Sciatic nerve (tissue), 2 donors: Measurements from ENCODE around the gene LTBP3. TPM values are rescaled to one million over a fixed set of nuclear protein-coding genes. Genes with fewer than 3 reads are reported as not detected.

ENCODE experiments used
- ATAC-seq: fragments of 200-7000 bp; cut with Tn5 transposase; one replicate; pipeline ENCODE4 v1.9.1; 2020; ENCODE audit warnings: mild to moderate bottlenecking, moderate library complexity
- DNase-seq: peaks from one replicate; pipeline ENCODE4 v3.0.0-alpha.2; 2020; ENCODE audit warnings: low spot score
- intact Hi-C: fragments of 100-400 bp; cut with DNase I; formaldehyde crosslinking; loops from one replicate; pipeline ENCODE4 v1.14.2; 2022
- total RNA-seq: library from RNA; stranded (reverse); fragmentation: NEBNext Ultra II Directional; extraction: Animal tissue kit (Norgen Biotek cat#: 25700); gene quantifications from one replicate; pipeline ENCODE4 v1.2.1, GENCODE V29; 2021
- donor health status: DM: no; HTN: no; CAD: no.
- donor health status: DM: no; HTN: no; CAD: no.

The LTBP3 gene
- total RNA-seq, 1 donor from 2014 or later: 306 TPM

DNA sequence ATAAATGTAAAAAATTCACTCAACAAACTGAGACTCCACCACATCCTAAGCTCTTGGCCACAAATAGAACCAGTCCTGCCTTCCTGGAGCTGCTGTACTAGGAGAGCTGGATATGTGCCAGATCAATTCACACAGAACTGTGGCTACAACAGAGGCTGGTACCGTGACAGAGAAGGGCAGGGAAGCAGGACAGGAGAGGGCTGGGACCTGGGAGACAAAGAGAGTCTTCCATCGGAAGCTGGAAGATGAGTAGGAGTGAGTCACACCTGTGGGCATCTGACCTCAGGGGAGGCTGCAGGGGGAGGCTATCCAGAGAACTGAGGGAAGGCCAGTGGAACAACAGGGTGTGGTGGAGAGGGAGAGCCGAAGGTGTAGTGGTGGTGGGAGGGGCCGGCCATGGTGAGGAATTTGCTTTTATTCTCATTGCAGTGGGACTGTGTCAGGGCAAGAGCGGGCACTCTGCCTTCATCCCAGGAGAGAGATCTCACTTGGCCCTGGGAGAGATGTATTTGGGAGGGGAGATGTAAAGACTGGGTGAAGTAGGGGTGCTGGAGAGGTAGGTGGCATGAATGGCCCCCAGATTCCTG is 1.9 kb upstream of the LTBP3 start:
- no peak for DNase-seq
- no peak for ATAC-seq
- intact Hi-C loops: no loop called here

DNA sequence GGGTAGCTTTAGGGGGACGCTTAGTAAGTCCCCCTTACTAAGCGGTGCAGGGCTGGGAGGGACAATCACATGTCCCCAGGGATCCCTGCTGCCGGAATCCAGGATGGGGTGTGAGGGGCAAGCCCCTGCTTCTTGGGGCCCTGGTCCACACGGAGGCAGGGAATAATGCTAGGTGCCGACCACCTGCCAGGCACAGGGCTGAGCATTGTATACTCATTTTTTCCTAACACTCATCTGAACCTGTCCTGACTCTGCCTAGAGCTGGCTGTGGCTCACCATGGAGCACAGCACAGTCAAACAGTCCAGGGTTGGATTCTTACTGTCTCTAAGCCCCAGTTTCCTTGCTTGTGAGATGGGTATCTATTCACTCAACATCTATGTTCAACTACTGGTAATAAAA is 1.4 kb upstream of the LTBP3 start:
- DNase-seq: no peak
- intact Hi-C loops: no loop called here
- ATAC-seq: peak; percentile 3

DNA sequence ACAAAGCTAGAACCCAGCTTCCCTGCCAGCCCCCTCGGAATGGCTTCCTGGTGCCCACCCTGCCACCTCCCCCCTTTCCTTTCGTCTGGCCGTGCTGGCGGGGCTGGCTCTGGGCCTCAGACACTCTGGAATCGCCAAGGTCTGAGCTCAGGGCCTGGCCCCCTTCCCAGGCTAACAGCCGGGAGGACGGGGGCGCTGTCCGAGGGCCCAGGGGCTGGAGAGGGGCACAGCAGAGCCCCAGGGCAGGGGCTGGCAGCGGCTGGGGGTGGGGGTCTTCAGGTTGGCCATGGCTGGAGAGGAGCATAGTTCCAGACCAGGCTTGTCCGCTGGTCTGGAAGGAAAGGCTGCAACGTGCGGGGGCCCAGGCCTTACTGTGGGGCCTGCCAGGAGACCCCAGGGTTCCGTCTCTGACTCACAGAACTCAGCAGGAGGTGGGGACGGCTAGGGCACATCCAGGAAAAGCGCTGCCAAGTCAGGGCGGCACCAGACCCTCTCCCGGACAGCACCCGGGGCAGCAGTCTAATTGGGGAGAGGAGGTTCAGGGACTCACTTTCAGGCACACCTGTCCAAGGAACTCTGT is 861 bp upstream of the LTBP3 start:
- ATAC-seq: peak; percentile 65
- peak; percentile 84 for DNase-seq
- intact Hi-C loops: no loop called here

DNA sequence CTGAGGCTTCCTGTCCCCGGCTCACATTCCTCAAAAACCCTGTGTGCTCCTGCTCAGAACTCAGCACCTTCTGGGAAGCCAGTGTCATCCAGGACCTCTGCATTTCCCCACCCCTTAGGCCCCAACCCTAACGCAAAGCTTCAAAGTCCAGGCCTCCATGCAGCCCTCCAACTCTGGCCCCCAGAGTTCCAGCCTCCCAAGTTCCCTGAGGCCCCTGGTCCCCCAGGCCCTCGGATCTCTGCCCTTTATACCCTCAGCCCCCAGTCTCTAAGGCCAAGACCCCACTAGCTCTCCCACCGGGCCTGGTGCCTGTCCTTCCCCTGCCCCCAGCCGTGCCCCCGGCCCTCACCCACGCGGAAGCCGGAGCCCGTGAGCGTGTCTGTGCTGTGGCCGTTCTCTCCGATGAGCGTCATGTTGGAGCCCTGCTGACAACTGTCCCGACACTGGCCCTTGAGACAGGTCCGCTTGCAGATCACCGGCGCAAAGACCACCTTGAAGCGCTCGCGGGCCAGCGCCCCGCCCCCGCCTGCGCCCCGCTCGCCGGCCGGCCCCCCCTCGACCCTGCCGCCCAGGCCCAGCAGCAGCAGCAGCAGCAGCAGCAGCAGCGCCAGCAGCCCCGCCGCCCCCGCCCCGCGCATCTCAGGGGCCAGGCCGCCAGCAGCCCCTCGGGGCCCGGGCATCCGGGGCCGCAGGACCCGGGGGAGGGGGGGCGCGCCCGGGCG is 718 bp downstream of the LTBP3 start:
- DNase-seq: peak; percentile 70
- no peak for ATAC-seq
- intact Hi-C loops: no loop called here

DNA sequence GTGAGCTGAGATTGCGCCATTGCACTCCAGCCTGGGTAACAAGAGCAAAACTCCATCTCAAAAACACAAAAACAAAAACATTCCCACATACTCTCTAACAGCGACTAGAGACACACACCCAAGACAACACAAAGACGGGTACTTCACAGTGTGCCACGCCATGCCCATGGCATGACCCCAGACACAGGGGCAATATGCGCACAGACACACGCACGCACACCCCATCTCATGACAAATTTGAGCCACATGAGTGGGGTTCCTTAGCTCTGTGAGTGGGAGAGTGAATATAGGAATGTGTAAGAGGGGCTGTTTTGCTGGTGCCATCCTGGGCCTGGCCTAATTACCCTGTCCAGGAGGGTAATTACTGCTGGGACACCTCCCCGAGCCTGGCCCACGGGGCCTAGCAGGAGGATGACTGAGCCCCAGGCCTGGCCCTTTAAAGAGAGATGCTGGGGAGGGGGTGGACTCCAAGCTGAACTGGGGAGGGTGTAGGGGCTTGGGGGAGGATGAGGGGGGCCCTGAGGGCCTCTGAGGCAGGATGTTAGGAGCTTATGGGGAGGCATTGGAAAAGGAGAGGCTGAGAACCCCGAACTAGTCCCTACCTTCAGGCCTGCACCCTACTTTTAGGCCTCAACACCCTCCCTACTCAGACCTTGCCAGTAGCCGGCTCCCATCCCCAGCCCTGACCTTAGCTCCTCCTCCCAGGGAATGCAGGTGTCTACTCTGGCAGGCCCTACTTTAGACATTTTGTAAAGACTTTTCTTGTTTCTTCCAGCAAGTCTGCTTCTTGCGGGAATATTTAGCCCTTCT is 1.5 kb downstream of the LTBP3 start:
- ATAC-seq (no peak), DNase-seq (no peak)
- intact Hi-C loops: no loop called here

DNA sequence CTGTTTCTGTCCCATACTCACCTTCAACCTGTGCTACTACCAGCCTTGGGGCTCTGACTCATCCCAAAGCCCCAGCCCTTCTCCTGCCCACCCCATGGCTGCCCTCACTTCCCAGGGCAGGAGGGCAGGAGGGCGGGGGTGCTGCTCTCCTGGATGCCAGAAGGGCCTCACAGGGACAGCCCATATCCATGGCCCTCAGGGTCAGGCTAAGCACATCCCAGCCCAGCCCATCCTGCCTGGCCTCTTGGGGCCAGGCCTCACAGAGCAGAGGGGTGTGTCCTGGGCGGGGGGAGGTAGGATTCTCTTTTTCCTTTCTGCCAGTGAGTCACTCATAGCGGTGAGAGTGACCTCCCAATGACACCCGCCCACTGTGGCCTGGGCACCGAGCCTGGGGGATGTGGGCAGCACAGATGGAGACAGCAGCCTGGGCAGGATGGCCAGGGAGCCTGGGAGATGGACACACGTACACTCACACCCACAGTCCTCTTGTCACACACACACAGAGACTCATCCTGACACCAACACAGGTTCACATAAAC is 2.4 kb downstream of the LTBP3 start:
- intact Hi-C loops: no loop called here
- ATAC-seq: peak; percentile 40
- peak; percentile 71 for DNase-seq

DNA sequence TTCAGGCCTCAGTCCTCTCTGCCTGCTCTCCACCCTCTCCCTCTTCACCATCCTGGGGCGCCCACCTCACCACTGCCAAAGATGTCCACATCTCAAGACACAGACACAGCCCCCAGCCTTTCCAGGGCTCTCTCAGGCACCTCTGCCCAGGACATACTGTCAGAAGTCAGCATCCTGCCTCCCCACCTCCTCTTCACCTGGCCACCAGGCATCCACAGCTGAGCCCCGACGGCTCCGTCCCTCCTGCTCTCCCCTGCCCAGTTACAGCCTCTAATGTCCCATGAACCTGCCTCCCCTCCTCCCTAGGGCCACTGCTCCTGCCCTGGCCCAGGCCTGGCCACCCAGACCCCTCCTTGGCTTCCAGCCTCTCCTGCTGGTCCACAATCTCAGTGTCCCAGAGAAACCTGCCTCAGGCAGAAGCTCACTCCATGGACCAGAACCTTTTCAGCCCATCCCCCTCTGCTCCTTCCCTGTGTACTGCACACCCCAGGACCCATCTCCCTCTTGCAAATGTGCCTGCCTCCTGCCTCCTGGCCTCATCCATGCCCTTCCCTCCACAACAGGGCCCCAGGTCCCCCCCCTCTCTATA is 3.2 kb downstream of the LTBP3 start:
- intact Hi-C loops: no loop called here
- DNase-seq (no peak), ATAC-seq (no peak)

DNA sequence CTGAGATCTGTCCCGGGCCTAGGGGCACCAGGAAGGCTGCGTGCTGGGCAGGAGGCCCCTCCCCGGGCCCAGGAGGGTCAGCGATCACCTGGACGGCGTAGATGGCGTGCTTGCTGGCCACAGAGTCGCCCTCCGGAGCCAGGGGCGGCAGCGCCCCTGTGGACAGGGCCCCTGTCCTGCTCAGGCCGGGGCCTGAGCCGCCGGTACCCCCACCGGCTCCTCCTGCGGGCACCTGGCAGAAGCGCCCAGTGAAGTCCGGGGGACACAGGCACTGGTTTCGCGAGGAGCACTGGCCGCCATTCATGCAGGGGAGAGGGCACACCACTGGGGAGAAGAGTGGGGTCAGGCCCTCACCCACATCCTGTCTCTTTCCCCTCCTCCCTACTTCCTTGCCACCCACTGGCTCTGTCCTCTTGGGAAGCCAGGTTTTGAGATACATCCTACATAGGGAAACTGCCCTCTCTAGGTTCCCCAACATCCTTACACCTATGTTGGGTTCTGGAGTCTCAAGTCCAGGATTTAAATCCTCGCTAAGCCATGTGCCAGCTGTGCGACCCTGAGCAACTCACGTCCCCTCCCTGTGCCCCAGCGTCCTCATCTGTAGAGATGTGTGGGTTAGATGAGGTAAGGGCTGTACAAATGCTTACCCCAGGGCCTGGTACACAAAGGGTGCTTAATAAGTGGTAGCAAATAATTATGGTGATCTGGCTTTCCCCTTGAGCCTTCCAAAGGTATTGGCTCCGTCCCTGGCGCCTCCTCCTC is 3.9 kb downstream of the LTBP3 start:
- ATAC-seq (no peak), DNase-seq (no peak)
- intact Hi-C loops: no loop called here

DNA sequence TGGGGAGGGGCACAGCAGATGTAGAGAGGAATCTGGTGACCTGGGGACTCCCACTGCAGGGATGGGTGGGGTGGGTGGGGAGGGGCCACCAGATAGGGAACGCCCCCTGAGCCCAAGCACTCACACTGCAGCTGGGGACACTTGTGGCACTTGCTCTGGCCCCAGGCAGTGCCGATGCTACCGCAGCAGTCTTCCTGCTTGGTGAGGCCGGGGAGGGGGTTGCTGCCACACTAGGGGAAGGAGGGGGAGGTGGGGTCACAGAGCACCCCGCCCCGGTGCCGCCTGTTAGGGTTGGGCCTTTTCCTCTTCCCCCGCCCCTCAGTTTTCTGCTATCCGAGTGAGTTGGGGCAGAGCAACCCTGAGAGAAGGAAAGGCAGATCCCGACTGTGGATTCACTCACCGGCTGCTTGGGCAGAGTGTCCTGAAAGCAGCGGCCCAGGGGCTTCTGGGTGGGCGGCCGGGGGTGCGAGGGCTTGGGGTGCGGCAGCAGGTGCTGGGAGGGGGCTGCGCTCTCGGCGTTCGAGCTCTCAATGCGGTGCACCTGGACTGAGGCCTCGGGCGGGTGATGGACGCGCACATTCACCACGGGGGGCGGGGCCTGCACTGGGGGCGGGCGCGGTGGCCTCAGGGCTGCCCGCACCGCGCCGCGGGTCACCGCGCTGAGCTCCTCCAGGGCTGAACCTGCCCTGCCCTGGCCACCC is 4.7 kb downstream of the LTBP3 start:
- DNase-seq (no peak), ATAC-seq (no peak)
- intact Hi-C loops: no loop called here

DNA sequence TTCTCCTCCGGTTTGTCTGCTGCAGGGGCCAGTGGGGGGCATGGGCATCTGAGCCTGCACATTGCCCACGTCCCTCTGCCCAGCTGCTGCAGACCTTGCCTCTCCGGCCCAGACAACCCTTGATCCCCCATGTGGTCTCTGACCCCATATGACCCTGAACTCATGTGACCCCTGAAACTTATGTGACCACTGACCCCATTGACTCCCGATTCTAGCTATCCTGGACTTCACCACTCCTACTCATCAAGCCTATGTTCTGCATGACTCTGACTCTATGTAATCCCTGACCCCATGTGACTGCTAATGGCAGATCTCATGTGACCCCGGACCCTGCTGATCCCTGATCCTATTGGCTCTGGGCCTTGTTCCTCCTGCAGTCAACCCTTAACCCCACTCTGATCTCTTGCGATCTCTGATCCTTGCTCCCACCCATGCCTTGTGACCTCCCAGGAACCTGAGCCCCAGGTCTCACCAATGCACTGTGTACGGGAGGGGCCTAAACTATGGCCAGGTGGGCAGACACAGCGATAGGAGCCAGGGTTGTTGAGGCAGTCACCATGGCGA is 5.7 kb downstream of the LTBP3 start:
- ATAC-seq (no peak), DNase-seq (no peak)
- intact Hi-C loops: no loop called here

DNA sequence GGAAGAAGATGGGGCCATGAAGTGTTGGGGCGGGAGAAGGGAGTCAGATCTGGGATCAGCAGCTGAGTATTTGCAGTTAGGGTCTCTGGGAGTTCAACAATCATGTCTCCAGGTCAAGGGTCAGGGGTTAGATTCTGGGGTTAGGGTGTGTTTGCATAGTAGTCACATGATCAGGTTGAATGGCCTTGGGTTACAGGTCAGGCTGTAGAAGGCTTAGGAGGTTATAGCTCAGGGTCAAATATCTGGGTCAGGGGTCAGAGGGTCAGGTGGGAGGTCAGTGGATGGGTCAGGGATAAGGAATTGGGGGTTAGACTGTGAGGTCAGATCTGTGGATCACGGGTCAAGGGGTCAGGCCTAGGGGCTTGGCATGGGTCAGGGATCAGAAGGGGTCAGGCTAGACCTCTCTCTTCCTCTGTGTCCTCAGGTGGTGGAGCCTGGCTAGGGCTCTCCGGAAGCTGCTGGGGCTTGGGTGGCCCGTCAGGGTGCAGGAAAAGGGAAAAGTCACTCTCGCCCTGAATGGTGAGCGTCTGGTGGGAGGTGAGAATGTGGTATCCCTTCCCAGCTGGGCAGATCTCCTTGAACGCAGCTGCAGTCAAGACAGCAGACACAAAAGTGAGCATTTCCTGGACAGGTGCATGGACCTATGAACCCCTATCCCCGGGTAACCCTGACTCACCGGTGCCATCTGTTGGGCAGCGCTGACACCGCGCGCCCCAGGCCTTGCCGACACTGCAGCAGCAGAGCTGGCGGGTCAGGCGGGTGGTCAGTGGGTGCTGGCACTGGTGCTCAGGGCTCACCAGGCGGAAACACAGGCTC is 6.4 kb downstream of the LTBP3 start:
- DNase-seq: no peak
- intact Hi-C loops: no loop called here

DNA sequence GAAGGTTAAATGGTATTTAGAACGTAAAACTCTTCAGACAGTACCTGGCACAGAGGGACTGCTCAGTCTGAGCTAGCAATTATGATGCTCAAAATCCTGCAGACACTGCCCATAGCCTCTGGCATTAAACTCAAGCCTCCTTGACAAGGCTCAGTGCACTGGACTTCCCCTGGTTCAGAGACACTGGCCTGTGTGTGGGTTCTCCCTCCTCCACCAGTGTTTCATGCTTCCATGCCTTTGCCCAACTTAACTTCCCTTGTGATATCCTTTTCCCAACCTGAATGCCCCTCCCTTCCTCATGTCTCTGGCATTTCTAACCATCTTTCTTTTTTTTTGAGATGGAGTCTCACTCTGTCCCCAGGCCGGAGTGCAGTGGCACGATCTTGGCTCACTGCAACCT is 9.1 kb downstream of the LTBP3 start:
- no peak for ATAC-seq
- intact Hi-C loops: loop anchor here (10.0 kb wide), 1 partner anchor 46 kb away; the partner anchor contains the start of gene KCNK7
- DNase-seq: no peak

More for the DNA sequence above, 6.4 kb downstream of the LTBP3 start:
- ATAC-seq: peak; percentile 17

DNA sequence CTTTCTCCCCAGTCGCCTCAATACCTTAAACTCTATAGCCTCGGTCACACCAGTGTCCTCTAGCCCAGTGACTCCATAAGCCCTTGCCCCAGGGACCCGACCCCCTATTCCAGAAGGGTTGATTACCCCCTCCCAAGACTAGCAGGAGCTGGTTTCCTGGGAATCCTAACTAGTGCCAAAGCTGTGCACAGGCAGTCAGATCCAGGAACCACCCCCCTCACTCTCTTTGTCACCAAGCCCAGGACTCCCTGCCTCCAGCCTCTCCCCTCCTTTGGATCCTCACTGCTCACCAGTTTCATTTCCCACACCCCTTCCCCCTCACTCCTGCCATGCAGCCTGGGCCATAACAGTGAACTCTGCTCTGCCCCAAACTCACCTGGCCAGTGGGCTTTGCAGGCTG is 9.8 kb downstream of the LTBP3 start:
- ATAC-seq: no peak
- DNase-seq: no peak
- intact Hi-C loops: loop anchor here (10.0 kb wide), 1 partner anchor 46 kb away; the partner anchor contains the start of gene KCNK7

DNA sequence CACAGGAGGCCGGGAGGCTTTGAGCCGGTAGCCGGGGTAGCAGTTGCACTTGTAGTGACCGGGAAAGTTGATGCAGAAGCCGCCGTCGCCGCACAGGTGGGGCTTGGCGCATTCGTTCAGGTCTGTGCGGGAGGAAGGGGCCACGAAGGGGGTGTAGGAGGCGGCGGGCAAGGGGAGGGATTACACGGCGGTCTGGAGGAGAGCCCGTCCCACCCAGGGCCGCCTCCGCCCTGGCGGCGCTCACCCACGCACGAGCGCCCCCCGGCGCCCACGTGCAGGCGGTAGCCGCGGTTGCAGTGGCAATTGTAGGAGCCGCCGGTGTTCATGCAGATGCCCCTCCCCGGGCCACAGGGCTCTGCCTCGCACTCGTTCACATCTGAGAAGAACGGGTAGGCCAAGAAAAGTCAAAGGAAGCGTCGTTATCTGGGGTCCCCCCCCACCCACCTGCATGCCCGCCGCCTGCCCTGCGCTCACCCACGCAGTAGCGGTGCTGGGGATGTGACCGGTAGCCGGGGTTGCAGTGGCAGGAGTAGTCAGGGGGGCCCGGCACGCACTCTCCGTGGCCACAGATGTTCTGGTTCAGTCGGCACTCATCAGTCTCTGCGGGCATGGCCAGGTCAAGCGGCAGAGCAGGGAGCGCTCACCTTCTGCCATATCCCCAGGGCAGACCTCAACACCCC is 10.6 kb downstream of the LTBP3 start:
- DNase-seq (no peak), ATAC-seq (no peak)
- intact Hi-C loops: loop anchor here (10.0 kb wide), 1 partner anchor 47 kb away; the partner anchor contains the start of gene KCNK7

DNA sequence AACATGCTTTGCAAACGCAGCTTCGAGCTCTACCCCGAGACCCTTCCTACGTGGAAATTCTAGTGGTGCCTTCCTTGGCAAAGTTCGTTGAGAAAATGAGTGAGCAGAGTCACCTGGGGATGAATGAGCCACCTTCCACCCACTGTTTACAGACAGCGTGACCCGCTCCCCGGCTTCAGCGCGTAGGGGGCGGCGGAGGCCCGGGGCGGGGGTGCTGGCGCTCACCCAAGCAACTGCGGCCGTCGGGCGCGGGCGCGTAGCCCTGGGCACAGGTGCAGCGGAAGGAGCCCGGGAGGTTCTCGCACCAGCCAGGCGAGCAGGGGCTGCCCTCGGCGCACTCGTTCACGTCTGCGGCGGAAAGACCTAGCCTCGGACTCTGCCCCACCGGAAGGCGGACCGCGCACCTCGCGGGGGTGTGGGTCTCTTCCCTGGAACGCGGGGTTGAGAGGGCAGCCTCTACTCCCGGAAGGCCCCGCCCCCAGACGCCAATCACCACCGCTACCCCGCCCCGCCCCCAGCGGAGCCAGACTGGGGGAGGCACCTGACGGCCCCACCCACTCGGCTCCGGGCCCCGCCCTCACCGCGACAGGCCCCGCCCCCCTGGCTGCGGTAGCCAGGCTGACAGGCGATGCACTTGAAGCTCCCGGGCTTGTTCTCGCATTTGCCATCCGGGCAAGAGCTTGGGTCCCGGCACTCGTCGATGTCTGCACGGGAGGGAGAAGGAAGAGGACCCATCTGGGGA is 11.8 kb downstream of the LTBP3 start:
- ATAC-seq: peak; percentile 52
- intact Hi-C loops: loop anchor here (10.0 kb wide), 1 partner anchor 48 kb away; the partner anchor contains the start of gene KCNK7
- peak; percentile 89 for DNase-seq
